Smooth muscle cell (in vitro differentiated cells): Measurements from ENCODE around the gene WNK2. TPM values are rescaled to one million over a fixed set of nuclear protein-coding genes. Genes with fewer than 3 reads are reported as not detected.
"Not testable (repeated sequence)": the region's sequence is repeated elsewhere in the genome, so short reads cannot be mapped to it uniquely, and the experiment has no call there.

Source experiments
- DNase-seq: peaks from one replicate; lab custom pipeline; 2025; ENCODE audit not compliant: unreplicated experiment; lab: John Stamatoyannopoulos, UW
- H2AFZ ChIP-seq: fragments of 200-600 bp; sonication (generic); 2 replicates; pipeline ENCODE4 v1.6.0; 2016; ENCODE audit warnings: antibody characterized with exemption, low read depth, mild to moderate bottlenecking
- H3F3A ChIP-seq: fragments of 200-600 bp; sonication (generic); 2 replicates; pipeline ENCODE4 v1.6.0; 2017; ENCODE audit warnings: antibody characterized with exemption, low read depth
- H3K27ac ChIP-seq: fragments of 200-600 bp; sonication (generic); 2 replicates; pipeline ENCODE4 v1.5.1; 2016; ENCODE audit warnings: low read depth, mild to moderate bottlenecking
- H3K27me3 ChIP-seq: fragments of 200-600 bp; sonication (generic); 2 replicates; pipeline ENCODE4 v1.6.1; 2016; ENCODE audit warnings: low read depth, mild to moderate bottlenecking
- H3K36me3 ChIP-seq: fragments of 200-600 bp; sonication (generic); 2 replicates; pipeline ENCODE4 v1.5.1; 2016; ENCODE audit warnings: low read depth
- H3K4me1 ChIP-seq: fragments of 200-600 bp; sonication (generic); 2 replicates; pipeline ENCODE4 v1.5.1; 2016; ENCODE audit warnings: low read depth
- H3K4me2 ChIP-seq: fragments of 200-600 bp; sonication (generic); 2 replicates; pipeline ENCODE4 v1.6.0; 2016; ENCODE audit warnings: mild to moderate bottlenecking
- H3K4me3 ChIP-seq: fragments of 200-600 bp; sonication (generic); 2 replicates; pipeline ENCODE4 v1.5.1; 2016; ENCODE audit warnings: mild to moderate bottlenecking
- H3K79me2 ChIP-seq: fragments of 200-600 bp; sonication (generic); 2 replicates; pipeline ENCODE4 v1.6.0; 2016; ENCODE audit warnings: low read depth, mild to moderate bottlenecking
- H3K9ac ChIP-seq: fragments of 200-600 bp; sonication (generic); 2 replicates; pipeline ENCODE4 v1.6.0; 2016; ENCODE audit warnings: low read depth
- H3K9me3 ChIP-seq: fragments of 200-600 bp; sonication (generic); replicated peaks from 2 replicates; pipeline ENCODE4 v1.5.1; 2016; ENCODE audit warnings: low read depth
- H4K20me1 ChIP-seq: fragments of 200-600 bp; sonication (generic); 2 replicates; pipeline ENCODE4 v1.6.0; 2016; ENCODE audit warnings: low read depth
- CTCF ChIP-seq: fragments of 200-600 bp; sonication (generic); IDR thresholded peaks from 2 replicates; pipeline ENCODE4 v1.5.1; 2017; ENCODE audit warnings: borderline replicate concordance, mild to moderate bottlenecking, antibody characterized with exemption; ENCODE audit not compliant: insufficient read depth, poor library complexity, severe bottlenecking
- WGBS: methylation state at CpG from one replicate; pipeline ENCODE4 v1.1.7; 2016; ENCODE audit warnings: low lambda C conversion rate; 5-methylcytosine and 5-hydroxymethylcytosine counted together
- polyA plus RNA-seq: library from polyadenylated mRNA; unstranded; fragments of >200 nt; fragmentation: Nextera tagmentation; extraction: Ambion mirVana; gene quantifications from 2 replicates; pipeline ENCODE4 v1.2.1, GENCODE V29; 2016
- total RNA-seq: library from RNA; depleted of rRNA; stranded (reverse); fragments of >200 nt; gene quantifications from 2 replicates; pipeline ENCODE4 v1.2.3, GENCODE V29; 2014

The WNK2 gene
- total and polyA plus RNA-seq, 2 experiments from 2014 or later, result 0.27 to 0.31 TPM

GRCh38 chr9:93364734-93365426 lies 180.9 kb downstream of the WNK2 start:
- no peaks in the 10 kb centered on the region for H3K27me3 ChIP-seq
- DNase-seq, result no peak
- H3K4me1 ChIP-seq, result no peaks in the 10 kb centered on the region
- TF ChIP-seq CTCF, result no peak
- H2AFZ ChIP-seq, result no peak overlapping the region
- no peaks in the 10 kb centered on the region for H3K79me2 ChIP-seq
- H3K4me2 ChIP-seq, result no peak overlapping the region
- H4K20me1 ChIP-seq, result no peaks in the 10 kb centered on the region
- peaks cover 5% of the 10 kb centered on the region for H3K9me3 ChIP-seq
- no peaks in the 10 kb centered on the region for H3F3A ChIP-seq
- H3K27ac ChIP-seq, result no peak overlapping the region
- no peaks in the 10 kb centered on the region for H3K36me3 ChIP-seq
- no peak overlapping the region for H3K9ac ChIP-seq
- WGBS, result 81% methylated on average over 2 of the region's 2 CpGs
- no peak overlapping the region for H3K4me3 ChIP-seq

GRCh38 chr9:93365427-93366118 lies 181.6 kb downstream of the WNK2 start:
- Histone ChIP-seq H3K27ac (no peak overlapping the region), H3F3A (no peaks in the 10 kb centered on the region), H2AFZ (no peak overlapping the region), H3K4me2 (no peak overlapping the region), H3K4me3 (no peak overlapping the region), H3K9me3 (peaks cover 5% of the 10 kb centered on the region), H3K4me1 (no peaks in the 10 kb centered on the region), H3K79me2 (no peaks in the 10 kb centered on the region), H3K36me3 (no peaks in the 10 kb centered on the region), H3K27me3 (no peaks in the 10 kb centered on the region), H3K9ac (no peak overlapping the region), H4K20me1 (no peaks in the 10 kb centered on the region)
- 75% methylated on average over 12 of the region's 12 CpGs for whole genome bisulfite sequencing
- DNase-seq, result no peak
- no peak for TF ChIP-seq CTCF

DNA sequence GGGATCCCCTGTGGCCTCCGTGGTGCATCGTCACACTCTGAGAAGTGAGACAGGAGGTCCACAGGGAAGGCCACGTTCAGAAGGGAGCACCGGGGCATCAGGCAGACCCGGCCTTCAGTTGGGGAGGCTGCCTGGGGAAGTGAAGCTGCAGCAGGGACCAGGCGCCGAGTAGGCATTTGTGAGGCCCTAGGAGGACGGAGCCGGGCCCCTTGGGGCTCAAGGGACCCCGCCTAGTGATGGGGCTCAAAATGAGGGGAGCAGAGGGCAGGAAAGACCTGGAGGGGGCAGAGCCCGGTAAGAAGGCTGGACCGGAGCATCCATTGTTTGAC lies 182.1 kb downstream of the WNK2 start:
- no peak overlapping the region for H3K4me2 ChIP-seq
- no peak for TF ChIP-seq CTCF
- H3K4me3 ChIP-seq, result no peak overlapping the region
- H2AFZ ChIP-seq, result no peak overlapping the region
- WGBS, result 64% methylated on average over 11 of the region's 12 CpGs
- no peaks in the 10 kb centered on the region for H3K36me3 ChIP-seq
- no peak overlapping the region for H3K9ac ChIP-seq
- H3K9me3 ChIP-seq, result peaks cover 5% of the 10 kb centered on the region
- no peaks in the 10 kb centered on the region for H3K79me2 ChIP-seq
- no peaks in the 10 kb centered on the region for H4K20me1 ChIP-seq
- no peaks in the 10 kb centered on the region for H3F3A ChIP-seq
- no peaks in the 10 kb centered on the region for H3K27me3 ChIP-seq
- no peaks in the 10 kb centered on the region for H3K4me1 ChIP-seq
- no peak for DNase-seq
- H3K27ac ChIP-seq, result no peak overlapping the region

DNA sequence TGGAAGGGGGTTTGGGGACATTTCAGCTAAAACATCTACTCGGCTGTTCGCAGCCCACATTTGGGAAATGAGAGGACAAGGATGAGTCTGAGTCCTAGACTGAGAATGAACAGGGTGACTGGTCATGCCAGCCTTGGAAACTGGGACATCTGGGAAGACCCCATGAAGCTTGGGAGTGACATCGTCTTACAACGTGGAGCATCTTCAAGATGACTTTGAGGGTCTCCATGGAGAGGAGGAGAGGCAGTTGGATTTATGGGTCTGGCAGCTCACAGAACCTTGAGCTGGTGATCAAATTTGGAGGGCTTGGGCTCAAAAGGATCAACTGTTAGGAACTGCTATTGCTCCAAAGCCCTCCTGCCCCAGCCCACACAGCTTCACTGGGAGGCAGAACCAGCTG lies 182.5 kb downstream of the WNK2 start:
- H3K4me3 ChIP-seq, result not testable (repeated sequence)

More for the DNA sequence above, 182.5 kb downstream of the WNK2 start:
- not testable (repeated sequence) for H3K27me3 ChIP-seq, H3K36me3 ChIP-seq, H2AFZ ChIP-seq, H3K27ac ChIP-seq, DNase-seq, H3K4me1 ChIP-seq, H3K9ac ChIP-seq, H3K4me2 ChIP-seq, H3K9me3 ChIP-seq, H3F3A ChIP-seq, H3K79me2 ChIP-seq, H4K20me1 ChIP-seq
- 96% methylated on average over 4 of the region's 4 CpGs for WGBS
